A549 (cell line): ENCODE results near the gene BDNF.

Experiments
- BHLHE40 ChIP-seq: IDR thresholded peaks from 2 replicates; pipeline ENCODE4 v1.6.1; 2012; ENCODE audit warnings: low read depth, low read length, inconsistent platforms
- JUN ChIP-seq, 2 experiments: fragments of >200 bp; sonication (Bioruptor Twin); formaldehyde crosslinking; IDR thresholded peaks; 2 replicates in 1 of 2; 3 replicates in 1 of 2; pipeline ENCODE4 v1.6.1; 2016 to 2017
- JUNB ChIP-seq: fragments of >200 bp; sonication (Bioruptor Twin); formaldehyde crosslinking; IDR thresholded peaks from 2 replicates; pipeline ENCODE4 v1.6.1; 2016
- MAFK ChIP-seq: fragments of 450-650 bp; IDR thresholded peaks from 2 replicates; pipeline ENCODE4 v1.6.1; 2014; ENCODE audit not compliant: partially characterized antibody
- RAD21 ChIP-seq, 2 experiments: fragments of >200 bp in 1 of 2; sonication (Bioruptor Twin) in 1 of 2; formaldehyde crosslinking in 1 of 2; IDR thresholded peaks in 1 of 2; conservative IDR thresholded peaks in 1 of 2; 2 replicates in 1 of 2; 3 replicates in 1 of 2; pipeline ENCODE4 v1.6.1; 2012 to 2018; ENCODE audit warnings: inconsistent platforms in 1 of 2
- RFX5 ChIP-seq: fragments of 450-650 bp; IDR thresholded peaks from 2 replicates; pipeline ENCODE4 v1.7.1; 2014; ENCODE audit warnings: antibody characterized with exemption, mild to moderate bottlenecking, moderate library complexity
- ZSCAN20 ChIP-seq: fragments of 250-450 bp; sonication (Bioruptor Pico); IDR thresholded peaks from 2 replicates; pipeline ENCODE4 v1.8.0; 2022; ENCODE audit warnings: mild to moderate bottlenecking, moderate library complexity
- TF ChIP-seq, protein P1 (sequence below): fragments of >200 bp; sonication (Bioruptor Twin); formaldehyde crosslinking; IDR thresholded peaks from 3 replicates; pipeline ENCODE4 v1.5.1; 2016
- TF ChIP-seq, protein P2 (sequence below): fragments of 200-600 bp; sonication (generic); IDR thresholded peaks from 2 replicates; pipeline ENCODE4 v1.6.1; 2016; ENCODE audit warnings: antibody characterized with exemption, mild to moderate bottlenecking, moderate library complexity
- TF ChIP-seq, protein P3 (sequence below): fragments of 450-650 bp; IDR thresholded peaks from 2 replicates; pipeline ENCODE4 v1.6.1; 2014; ENCODE audit warnings: antibody characterized with exemption

DNA sequence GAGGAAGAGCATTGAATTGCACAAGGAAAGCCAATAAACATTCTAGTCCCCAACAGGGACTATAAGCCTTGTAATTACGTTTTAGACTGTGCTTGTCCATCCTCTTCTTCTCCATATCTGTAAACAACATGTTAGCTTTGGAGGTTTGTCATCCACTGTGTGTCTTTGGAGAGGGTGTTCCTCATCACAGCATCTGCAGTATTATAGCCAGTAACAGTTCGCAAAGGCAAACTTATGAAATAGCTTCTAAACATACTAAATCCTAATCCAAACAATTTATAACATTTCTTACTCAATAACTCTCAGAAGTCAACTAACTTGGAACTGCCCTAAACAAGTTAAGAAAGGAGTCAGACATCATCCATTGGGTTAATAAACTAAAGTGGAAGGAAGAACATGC lies 10.3 kb upstream of the BDNF start:
- TF ChIP-seq, protein P1, sequence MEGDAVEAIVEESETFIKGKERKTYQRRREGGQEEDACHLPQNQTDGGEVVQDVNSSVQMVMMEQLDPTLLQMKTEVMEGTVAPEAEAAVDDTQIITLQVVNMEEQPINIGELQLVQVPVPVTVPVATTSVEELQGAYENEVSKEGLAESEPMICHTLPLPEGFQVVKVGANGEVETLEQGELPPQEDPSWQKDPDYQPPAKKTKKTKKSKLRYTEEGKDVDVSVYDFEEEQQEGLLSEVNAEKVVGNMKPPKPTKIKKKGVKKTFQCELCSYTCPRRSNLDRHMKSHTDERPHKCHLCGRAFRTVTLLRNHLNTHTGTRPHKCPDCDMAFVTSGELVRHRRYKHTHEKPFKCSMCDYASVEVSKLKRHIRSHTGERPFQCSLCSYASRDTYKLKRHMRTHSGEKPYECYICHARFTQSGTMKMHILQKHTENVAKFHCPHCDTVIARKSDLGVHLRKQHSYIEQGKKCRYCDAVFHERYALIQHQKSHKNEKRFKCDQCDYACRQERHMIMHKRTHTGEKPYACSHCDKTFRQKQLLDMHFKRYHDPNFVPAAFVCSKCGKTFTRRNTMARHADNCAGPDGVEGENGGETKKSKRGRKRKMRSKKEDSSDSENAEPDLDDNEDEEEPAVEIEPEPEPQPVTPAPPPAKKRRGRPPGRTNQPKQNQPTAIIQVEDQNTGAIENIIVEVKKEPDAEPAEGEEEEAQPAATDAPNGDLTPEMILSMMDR = no peak
- no peak for TF ChIP-seq BHLHE40
- TF ChIP-seq, protein P2, sequence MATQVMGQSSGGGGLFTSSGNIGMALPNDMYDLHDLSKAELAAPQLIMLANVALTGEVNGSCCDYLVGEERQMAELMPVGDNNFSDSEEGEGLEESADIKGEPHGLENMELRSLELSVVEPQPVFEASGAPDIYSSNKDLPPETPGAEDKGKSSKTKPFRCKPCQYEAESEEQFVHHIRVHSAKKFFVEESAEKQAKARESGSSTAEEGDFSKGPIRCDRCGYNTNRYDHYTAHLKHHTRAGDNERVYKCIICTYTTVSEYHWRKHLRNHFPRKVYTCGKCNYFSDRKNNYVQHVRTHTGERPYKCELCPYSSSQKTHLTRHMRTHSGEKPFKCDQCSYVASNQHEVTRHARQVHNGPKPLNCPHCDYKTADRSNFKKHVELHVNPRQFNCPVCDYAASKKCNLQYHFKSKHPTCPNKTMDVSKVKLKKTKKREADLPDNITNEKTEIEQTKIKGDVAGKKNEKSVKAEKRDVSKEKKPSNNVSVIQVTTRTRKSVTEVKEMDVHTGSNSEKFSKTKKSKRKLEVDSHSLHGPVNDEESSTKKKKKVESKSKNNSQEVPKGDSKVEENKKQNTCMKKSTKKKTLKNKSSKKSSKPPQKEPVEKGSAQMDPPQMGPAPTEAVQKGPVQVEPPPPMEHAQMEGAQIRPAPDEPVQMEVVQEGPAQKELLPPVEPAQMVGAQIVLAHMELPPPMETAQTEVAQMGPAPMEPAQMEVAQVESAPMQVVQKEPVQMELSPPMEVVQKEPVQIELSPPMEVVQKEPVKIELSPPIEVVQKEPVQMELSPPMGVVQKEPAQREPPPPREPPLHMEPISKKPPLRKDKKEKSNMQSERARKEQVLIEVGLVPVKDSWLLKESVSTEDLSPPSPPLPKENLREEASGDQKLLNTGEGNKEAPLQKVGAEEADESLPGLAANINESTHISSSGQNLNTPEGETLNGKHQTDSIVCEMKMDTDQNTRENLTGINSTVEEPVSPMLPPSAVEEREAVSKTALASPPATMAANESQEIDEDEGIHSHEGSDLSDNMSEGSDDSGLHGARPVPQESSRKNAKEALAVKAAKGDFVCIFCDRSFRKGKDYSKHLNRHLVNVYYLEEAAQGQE = no peak
- no peak for TF ChIP-seq MAFK
- TF ChIP-seq, protein P3, sequence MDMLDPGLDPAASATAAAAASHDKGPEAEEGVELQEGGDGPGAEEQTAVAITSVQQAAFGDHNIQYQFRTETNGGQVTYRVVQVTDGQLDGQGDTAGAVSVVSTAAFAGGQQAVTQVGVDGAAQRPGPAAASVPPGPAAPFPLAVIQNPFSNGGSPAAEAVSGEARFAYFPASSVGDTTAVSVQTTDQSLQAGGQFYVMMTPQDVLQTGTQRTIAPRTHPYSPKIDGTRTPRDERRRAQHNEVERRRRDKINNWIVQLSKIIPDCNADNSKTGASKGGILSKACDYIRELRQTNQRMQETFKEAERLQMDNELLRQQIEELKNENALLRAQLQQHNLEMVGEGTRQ = no peak
- no peak for TF ChIP-seq JUNB
- no peak for TF ChIP-seq RAD21 (conservative IDR thresholded peaks at IDR 0.05 in 1 of 2, IDR thresholded peaks at IDR 0.05 in 1 of 2)
- no peak for TF ChIP-seq RFX5
- TF ChIP-seq ZSCAN20 = no peak
- no peak for TF ChIP-seq JUN (IDR thresholded peaks at IDR 0.05)
